Cardiac septum (tissue), 1 donor: ENCODE results near the gene LYRM9. TPM values are rescaled to one million over a fixed set of nuclear protein-coding genes. Genes with fewer than 3 reads are reported as not detected.
"Not testable (repeated sequence)": the region's sequence is repeated elsewhere in the genome, so short reads cannot be mapped to it uniquely, and the experiment has no call there.

Experiments
- DNase-seq: peaks from one replicate; pipeline ENCODE4 v3.0.0-alpha.2; 2020; ENCODE audit warnings: low spot score
- intact Hi-C: fragments of 100-400 bp; cut with DNase I; formaldehyde crosslinking; loops from one replicate; pipeline ENCODE4 v1.14.0; 2022
- total RNA-seq: library from RNA; stranded (reverse); fragmentation: NEBNext Ultra II Directional; extraction: Animal tissue kit (Norgen Biotek cat#: 25700); gene quantifications from one replicate; pipeline ENCODE4 v1.2.1, GENCODE V29; 2021
- donor health status: DM: no; HTN: no; CAD: no.

LYRM9 gene
- total RNA-seq, 1 donor from 2014 or later = 8.8 TPM

DNA sequence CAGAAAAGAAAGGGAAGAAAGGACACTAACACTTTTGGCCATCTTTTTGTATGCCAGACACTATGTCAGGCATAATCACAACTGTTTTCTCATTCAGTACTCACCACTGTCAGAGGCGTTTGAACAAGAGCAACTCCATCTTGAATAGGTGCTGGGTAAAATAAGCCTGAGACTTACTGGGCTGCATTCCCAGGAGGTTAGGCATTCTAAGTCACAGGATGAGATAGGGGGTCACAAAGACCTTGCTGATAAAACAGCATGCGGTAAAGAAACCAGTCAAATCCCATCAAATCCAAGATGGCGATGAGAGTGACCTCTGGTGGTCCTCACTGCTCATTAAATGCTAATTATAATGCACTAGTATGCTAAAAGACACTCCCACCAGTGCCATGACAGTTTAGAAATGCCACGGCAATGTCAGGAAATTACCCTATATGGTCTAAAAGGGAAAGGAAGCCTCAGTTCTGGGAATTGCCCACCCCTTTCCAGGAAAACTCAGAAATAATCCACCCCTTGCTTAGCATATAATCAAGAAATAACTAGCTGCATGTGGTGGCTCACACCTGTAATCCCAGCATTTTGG lies 14.9 kb upstream of the LYRM9 start:
- DNase-seq = no peak
- intact Hi-C loops = no loop called here

DNA sequence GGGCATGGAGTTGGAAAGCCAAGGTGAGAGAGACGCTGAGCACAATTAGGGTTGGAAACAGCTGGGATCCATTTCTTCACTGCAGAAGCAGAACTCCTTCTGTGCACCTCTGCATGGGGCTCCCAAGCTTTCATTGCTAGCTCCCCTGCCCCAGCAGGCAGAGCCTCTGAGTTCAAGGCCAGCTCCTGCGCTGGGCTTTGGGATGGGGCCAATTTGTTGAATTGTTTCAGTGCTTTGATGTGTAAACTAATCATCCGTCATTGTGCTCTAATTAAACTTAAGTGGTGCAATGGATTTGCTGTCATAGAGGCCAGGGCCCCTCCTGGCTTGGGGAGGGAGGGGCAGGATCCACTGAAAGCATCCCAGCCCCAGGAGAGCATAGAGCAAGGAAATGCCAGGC lies 13.5 kb upstream of the LYRM9 start:
- no peak for DNase-seq
- intact Hi-C loops = no loop called here

DNA sequence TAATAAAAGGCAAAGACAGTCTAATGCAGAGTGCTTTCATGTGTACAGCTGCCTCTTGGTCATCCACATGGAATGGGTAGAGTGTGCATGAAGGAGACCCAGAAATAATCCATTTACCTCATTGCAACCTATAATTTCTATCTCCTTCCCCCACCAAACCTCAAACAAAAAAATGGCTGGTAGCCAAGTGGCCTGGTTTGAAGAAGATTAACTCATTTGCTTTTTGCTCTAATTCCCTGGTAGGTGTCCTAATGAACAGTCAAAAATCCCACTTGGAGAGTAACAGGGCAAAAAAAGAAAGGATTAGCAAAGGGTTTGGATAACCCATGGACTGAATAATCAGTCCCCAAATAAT lies 13.0 kb upstream of the LYRM9 start:
- no peak for DNase-seq
- intact Hi-C loops = no loop called here

DNA sequence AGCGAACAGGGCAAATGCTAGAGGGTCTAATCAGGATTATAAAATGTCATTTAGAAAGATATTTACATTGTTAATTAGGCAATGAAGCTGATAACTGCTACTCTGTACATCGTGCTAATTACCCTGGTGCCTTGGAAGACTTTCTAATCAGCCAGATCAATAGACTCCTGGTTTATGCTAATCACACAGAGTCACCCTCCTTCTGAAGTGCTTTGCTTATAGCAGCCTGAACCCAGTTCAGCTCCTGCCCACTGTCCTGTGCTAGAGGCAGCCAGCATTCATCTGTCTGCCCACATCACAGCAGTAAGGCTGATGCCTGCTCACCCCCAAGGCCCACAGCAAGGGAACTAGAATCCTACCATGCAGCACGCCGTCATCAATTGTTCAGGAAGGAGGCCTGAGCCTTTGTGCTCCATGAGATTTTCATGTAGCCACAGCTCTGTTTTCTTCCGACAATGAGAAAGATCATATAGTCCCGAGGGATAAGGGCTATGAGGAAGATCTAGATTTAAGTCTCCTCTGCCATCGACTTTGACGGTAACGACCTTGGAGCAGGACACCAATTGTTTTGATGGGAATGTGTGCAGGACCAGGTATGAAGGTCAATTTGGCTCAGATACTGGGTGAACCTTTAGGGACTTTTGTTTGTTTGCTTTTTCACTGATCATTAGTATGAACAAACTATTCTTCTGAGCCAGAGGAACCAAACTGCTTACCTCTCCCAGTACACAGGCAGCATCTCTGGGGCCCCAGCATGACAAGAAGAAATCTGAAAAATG lies 12.5 kb upstream of the LYRM9 start:
- intact Hi-C loops = no loop called here
- DNase-seq = no peak

DNA sequence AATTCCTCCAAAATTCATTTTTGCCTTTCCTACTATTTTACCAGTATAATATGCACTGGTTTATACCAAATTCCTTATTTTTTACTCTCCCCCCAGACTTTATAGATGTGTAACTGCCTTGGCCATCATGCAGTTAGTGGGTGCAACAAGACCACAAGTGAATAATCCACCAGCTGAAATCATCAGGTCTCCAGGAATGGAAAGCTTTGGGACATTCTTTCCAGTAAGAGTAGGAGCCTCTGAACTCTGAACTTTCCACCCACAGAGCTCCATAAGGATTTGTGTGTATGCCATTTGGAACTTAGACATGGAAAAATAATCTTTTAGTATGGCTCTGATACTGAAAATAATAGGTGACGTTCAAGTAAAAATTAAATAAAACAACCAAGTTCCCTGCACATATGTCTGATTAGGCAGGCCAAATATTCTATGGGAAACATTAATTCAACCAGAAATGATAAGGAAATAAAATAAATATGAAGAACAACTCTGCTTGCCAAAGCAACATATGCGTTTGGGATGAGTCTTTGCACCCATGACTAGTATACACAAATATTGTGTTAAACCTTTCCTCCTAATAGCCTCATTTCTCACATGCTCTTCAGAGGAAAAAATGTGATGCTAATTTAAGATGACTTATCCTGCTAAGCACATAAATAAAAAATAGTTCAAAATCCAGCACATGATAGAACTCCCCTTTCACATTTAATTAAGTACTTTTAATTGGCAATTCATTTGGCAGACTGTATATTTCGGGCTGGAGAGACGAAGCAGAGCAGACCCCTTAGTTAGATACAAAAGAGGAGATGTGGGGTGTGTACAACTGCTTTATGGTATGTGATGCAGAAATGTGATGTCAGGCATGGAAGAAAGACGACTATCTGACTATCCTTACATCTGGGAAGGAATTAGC lies 11.6 kb upstream of the LYRM9 start:
- intact Hi-C loops = no loop called here
- no peak for DNase-seq

DNA sequence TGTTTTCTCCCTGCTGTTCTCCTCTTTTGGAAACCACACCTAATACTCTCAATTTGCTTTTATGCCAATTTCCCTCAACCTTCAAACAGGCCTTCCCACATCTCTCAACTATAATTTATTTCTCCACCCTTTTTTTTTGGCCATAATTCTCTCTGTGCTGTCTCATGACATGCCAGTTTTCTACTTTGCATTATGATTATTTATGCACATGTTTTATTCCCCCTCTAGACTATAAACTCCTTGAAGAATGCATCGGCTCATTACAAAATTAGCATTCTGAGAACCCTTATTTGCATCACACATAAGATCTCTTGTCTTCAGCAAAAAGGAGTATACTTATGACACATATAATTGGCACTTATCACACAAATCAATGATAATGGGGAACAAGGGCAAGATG lies 10.9 kb upstream of the LYRM9 start:
- intact Hi-C loops = no loop called here
- DNase-seq = no peak

DNA sequence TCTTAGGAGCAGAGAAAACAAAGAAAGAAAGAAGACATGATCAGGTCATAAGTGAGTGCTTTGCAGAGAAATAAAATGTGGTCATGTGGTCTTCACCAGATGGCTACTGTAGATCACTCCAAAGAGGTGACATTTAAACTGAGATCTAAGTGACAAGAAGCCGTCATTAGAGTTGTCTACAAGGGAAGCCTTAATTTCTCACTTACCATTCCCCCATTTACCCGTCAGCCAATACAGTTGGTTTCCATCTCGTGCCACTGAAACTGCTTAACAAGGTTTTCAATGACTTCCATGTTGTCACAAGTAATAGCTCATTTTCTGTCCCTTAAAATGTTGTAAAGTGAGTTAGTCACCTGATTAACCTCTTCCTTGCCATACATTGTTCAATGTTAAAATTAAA lies 6.4 kb upstream of the LYRM9 start:
- DNase-seq = no peak
- intact Hi-C loops = loop anchor here (10.0 kb wide), 3 partner anchors 135 to 355 kb away; no protein-coding TSS in a partner anchor

DNA sequence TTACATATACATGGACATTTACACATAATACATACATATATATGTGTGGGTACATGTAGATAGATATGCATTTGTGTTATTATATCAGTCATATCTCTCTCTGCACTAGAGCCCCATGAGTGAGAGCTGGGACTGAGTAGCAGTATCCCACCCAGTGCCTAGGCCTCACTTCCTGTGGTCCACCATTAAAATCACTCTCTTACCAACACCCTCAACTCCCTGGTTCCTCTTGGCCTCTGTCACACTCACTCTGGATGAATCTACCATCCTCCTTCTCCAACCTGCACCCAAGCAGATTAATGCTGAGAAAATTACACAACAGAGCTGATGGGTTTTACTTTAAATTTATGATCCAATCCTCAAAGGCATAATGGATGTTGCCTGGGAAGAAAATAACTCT lies 4.9 kb upstream of the LYRM9 start:
- DNase-seq = no peak

DNA sequence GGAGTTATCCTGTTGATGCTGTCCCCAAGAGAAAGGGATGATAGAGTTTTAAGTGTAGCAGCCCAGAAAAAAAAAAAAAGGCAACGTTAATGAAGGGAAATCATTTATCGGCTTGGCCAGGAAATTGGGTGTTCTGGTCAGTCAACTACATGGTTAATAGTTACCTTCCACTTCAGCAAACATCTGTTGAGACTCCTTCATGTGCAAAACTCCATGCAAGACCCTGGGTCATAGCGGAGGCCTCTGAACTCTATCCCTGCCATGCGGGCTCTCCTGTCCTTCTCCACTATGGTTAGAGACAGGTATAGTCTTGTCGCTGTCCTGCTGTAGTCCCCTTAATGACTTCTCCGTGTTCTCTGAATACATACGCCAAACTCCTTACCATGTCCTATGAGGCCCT lies 3.5 kb upstream of the LYRM9 start:
- intact Hi-C loops = loop anchor here (10.0 kb wide), 3 partner anchors 138 to 358 kb away; no protein-coding TSS in a partner anchor
- no peak for DNase-seq

More for the DNA sequence above, 4.9 kb upstream of the LYRM9 start:
- intact Hi-C loops = loop anchor here (10.0 kb wide), 3 partner anchors 137 to 357 kb away; no protein-coding TSS in a partner anchor

DNA sequence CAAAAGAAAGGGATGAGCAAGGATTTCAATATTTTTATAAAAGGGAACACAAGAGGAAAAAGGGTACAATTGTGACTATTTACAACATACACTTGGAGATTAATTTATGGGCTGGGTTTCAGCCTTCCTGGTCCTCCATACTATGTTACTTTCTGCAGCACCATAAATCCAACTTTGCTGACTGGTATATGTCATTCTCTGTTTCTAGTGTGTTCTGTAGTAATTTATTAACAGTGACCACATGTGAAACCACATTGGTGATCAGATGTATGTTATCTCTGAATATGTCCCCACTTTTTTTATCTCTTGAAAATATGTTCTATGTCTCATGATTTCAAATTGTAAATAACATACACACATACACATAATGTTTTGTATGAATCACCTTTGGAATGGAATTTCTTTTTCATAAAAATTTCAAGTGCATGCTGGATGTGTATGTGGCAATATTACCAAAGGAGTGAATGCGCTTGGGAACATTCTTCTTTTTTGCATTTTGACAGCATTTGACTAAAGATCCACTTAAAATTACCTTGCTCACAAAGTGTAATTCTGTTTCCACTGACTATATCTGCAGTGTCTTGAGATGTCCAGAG lies 2.9 kb upstream of the LYRM9 start:
- no peak for DNase-seq
- intact Hi-C loops = loop anchor here (10.0 kb wide), 3 partner anchors 139 to 359 kb away; no protein-coding TSS in a partner anchor

DNA sequence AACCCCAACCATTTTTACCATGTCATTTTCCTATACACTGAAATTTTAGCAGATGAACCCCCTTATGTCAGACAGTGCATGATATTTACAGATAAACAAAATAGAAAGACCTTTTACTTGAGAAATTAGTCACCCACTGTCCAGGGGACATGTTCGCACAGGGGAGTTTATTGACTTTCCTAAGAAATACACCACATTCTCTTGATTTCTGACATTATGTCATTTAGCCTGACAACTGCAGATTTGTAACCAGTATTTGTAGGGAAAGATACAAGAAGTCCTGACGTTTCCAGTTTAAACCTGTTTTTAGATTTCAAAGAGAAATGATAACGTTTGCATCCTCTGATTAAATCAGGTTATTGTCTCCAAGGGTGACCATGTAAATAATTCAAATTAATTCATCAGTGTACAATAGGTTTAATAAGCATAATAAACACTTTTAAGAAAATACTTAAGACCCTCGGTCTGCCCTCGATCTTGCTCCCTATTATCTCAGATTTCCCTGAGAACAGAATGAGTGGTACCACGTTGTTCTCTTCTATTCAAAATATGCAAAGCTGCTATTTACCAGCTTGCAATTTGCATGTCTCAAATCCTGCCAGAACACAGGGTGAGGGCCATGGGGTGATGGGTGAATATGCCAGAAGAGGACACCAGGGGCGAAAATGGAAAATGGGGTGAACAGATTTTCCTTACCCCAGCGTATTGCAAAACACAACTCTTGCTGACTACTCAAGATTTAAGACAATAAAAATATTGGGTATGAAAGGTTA lies 2.1 kb upstream of the LYRM9 start:
- DNase-seq = no peak
- intact Hi-C loops = loop anchor here (10.0 kb wide), 3 partner anchors 139 to 359 kb away; no protein-coding TSS in a partner anchor

DNA sequence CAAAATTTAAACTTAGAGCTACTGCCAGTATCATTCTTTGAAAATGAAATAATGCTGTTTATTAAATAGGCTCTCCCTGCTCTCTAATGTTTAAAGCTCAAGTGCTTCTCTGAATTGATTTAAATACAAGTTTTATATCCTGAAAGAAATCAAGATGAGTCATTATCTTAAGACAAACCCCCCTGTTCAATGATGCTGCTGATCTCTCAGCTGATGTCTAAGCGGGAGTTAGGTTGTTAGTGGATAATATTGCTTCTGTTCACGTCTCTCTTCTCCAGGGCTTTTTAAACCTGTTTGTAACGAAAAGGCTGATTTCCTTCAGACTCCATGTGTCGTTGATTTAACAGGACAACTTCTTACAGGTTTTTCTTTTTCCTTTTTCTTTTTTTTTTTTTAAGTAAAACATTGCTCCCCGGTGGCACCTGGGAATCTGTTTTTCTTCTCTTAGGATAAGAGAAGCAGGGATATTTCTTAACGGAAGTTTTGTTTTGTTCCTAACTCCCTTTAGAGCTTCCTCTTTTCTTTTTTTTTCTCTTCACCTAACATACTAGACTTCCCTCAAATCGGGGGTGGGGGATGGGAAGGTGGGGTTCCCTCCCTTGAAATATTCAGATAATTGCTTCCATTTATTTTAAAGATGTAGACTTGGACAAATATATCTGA lies 807 bp upstream of the LYRM9 start:
- intact Hi-C loops = loop anchor here (10.0 kb wide), 3 partner anchors 141 to 361 kb away; no protein-coding TSS in a partner anchor
- DNase-seq = no peak

DNA sequence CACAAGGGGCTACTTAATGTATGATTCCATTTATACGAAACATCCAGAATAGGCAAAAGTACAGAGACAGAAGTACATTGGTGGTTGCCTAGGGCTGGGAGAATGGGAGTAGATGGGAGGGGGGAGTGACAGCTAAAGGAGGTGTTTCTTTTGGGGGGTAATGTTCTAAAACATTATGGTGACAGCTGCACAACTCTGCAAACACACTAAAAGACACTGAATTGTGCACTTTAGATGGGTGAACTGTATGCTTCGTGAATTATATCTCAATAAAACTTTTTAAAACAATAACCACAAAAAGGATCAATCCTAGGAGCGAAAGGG lies 661 bp downstream of the LYRM9 start:
- intact Hi-C loops = loop anchor here (10.0 kb wide), 3 partner anchors 142 to 362 kb away; no protein-coding TSS in a partner anchor
- DNase-seq = no peak

DNA sequence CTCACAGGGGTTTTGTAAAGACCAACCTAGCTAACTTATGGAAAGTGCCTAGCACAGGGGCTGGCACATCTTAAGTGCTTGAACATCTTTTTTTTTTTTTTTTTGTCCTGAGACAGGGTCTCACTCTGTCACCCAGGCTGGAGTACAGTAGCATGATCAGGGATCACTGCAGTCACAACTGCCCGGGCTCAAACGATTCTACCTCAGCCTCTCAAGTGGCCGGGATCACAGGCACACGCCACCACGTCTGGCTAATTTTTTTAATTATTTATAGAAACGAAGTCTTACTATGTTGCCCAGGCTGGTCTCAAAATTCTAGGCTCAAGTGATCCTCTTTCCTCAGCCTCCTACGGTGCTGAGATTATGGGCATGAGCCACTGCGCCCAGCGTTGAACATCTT lies 1.3 kb downstream of the LYRM9 start:
- no peak for DNase-seq
- intact Hi-C loops = loop anchor here (10.0 kb wide), 3 partner anchors 143 to 363 kb away; no protein-coding TSS in a partner anchor

DNA sequence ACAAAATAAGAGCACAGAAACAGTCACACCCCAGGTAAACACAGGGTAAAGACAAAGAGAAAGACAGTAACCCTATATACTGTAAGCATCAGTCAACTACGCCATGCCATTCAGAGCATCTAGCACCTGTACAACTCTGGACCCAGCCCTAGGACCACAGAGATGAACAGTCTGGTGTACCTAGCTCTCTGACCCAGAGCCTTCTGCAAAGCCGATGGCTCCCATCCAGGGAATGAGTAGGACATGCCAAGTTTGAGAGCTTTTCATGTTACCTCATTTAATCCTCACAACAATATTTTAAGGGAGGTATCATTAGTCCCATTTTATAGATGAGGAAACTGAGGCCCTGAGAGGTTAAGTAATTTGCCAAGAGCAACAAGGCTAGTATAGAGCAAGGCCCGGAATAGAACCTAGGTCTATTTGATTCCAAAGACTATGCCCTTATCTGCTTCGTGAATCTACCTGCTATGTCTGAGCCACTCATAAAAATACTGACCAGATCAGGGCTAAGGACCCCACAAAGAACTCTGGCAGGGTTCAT lies 3.4 kb downstream of the LYRM9 start:
- DNase-seq = no peak
- intact Hi-C loops = loop anchor here (10.0 kb wide), 3 partner anchors 145 to 365 kb away; no protein-coding TSS in a partner anchor

DNA sequence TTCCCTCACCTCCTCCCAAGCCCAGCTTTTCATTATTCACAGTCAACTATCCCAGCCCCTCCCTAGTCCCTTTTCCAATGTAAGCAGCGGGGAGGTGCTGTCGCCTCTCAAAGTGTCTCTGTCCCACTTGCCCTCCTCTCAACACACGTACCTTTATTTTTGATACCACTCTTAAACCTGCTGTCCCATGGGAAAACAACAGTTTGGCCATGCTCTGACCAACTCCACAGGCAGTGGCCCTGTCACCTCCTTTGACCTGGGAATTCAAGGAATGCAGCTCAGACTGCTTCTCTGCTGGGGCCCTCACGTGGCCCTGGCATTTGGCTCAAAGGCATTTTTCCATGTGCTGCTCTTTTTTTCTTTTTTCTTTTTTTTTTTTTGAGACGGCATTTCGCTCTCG lies 4.2 kb downstream of the LYRM9 start:
- DNase-seq = no peak
- intact Hi-C loops = no loop called here

DNA sequence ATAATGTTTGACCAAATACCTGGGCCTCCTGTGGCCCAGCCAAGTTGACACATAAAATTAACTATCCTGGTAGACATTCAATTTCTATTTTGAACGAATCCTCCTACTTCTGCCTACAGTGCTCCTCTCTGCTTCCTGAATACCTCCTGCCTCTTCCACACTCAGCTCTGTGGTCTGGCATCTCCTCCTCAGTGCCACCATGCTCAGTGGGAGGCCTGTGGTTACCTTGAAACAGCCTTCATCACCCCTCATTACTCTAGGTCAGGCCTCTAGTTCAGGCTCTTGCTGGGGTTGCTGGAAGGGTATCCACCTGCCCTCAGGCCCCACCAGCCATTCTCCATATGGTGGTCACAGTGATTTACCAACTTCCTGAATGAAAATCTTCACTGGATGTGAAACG lies 5.1 kb downstream of the LYRM9 start:
- DNase-seq = no peak
- intact Hi-C loops = no loop called here

DNA sequence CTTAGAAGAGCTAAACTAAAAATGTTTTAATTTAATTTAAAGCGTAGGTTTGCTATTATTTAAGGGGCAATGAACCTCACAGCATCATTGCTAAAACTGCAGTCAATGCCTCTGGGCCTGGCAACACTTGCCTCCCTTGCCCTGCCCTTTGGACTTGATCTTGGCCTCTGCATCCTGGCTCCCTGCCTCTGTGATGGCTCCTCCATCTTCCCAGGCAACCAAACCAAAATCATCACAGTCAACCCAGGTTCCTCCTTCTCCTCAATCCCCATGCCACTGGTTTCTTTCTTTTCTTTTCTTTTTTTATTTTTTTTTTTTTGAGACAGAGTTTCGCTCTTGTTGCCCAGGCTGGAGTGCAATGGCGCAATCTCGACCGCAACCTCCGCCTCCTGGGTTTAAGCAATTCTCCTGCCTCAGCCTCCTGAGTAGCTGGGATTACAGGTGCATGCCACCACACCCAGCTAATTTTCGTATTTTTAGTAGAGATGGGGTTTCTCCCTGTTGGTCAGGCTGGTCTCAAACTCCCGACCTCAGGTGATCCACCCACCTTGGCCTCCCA lies 6.7 kb downstream of the LYRM9 start:
- intact Hi-C loops, DNase-seq: not testable (repeated sequence)
